Stimulated activated CD4-positive, alpha-beta T cell treated with anti-CD3 and anti-CD28 coated beads, Interleukin-4, amount 100 ng/mL, for 1 hour (primary cell): ENCODE measurements around the gene TAF13.

Source experiments
- DNase-seq: peaks from one replicate; pipeline ENCODE4 v3.0.0-alpha.2; 2020

Gene TAF13

GRCh38 chr1:109075531-109076490 is at the start of gene TAF13:
TAF13 (minus strand) TSS chr1:109076003; CDS start chr1:109075947, 56 bp downstream.
- peak; percentile 85 for DNase-seq

- no peak for DNase-seq
Observed at GRCh38 chr1:109120356-109120755, 44.6 kb upstream of the TAF13 start.

- no peak for DNase-seq
Observed at GRCh38 chr1:109118089-109118488, 42.3 kb upstream of the TAF13 start.

DNA sequence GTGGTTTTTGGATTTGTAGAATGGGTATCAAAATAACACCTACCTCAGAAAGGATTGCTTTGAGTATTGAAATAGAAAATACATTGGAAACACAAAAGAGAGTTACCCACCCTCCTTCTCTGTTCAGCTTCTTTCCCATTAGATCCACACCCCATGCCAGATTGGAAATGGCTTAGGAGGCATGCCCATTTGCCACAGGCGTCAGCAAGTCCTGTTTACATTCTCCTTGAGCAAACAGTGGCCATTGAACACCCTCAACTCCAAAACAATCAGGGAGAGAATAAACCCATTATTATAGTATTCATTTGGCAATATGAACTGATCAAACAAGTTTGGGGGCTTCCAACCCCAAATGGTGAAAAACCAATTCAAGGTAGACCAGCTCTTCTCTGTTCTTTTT is 40.5 kb upstream of the TAF13 start:
- DNase-seq, result no peak

DNA sequence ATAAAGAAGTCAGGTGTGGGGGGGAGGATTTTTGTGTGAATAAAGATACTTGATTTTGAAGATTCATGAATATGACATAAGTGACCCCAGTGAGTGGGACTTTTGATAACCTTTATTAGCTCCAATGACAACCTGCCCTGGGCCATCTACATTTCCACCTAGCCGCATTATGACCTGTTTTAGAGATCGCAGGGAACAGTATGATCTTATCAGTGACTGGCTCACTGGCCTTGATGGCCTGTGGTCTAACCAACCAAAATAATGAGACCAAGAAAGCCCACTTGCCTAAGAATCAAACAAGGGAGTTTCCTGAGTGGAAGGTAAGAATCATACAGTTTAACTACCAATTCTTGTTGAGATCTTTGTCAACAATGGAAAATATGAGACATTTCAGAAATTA is 39.9 kb upstream of the TAF13 start:
- DNase-seq, result no peak

- no peak for DNase-seq
Observed at GRCh38 chr1:109114342-109114674, 38.5 kb upstream of the TAF13 start.

DNA sequence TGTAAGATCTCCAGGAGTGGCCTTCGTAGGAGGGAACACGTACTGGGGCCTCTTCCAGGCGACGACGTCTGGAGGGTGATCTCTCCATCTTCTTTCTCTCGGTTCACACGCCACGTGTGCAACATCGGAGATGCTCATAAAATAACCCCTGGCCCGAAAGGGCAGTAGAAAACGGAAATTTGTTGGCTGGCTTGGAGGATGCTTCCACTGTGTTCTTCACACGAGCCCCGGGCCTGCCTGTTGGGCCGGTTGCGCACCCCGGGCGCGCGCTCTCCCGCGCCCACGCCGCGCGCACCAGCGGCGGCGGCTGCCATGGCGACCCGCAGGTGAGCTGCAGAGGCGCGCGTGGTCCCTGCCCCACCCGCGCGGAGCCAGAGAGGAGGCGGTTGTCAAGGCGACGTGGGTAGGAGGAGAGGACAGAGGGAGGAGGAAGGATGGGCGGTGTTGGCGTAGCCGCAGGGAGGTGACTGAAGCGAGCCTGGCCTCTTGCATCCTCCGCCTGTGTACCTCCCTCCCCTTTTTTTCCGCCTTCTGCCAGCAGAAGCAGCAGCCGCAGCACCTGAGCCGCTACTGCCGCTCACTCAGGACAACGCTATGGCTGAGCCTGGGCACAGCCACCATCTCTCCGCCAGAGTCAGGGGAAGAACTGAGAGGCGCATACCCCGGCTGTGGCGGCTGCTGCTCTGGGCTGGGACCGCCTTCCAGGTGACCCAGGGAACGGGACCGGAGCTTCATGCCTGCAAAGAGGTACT is 38.0 kb upstream of the TAF13 start, which contains the start of gene ELAPOR1:
TSS of gene ELAPOR1 (plus strand) at position 526 of the 752 bp plus-strand sequence. CDS start at position 595, 69 bp downstream.
- peak; percentile 79 for DNase-seq

DNA sequence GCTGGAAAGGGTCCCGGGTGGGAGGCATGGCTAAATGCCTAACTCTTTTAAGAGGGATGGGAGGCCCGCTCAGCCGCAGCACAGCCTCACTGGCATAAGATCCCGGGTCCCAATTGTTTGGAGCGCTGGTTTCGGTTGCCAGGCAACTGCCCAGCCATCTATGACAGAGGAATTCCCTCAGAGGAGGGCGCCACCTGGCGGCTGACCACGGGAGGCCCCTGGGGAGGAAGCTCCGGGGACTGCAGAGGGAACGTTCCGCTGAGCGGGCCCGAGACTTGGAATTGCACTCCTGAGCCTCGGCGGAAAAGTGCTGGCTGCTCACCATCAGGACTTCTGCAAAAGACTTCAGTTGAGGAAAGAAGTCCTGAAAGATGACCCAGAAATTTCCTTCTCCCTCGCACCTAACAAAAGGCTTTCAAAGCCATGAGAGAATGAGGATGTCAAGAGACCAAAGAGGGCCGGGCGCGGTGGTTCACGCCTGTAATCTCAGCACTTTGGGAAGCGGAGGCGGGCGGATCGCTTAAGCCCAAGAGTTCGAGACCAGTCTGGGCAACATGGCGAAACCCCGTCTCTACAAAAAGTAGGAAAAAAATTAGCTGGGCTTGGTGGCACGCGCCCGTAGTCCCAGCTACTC is 37.0 kb upstream of the TAF13 start:
- peak; percentile 88 for DNase-seq

- DNase-seq, result no peak
Observed at GRCh38 chr1:109112056-109112651, 36.4 kb upstream of the TAF13 start.

DNA sequence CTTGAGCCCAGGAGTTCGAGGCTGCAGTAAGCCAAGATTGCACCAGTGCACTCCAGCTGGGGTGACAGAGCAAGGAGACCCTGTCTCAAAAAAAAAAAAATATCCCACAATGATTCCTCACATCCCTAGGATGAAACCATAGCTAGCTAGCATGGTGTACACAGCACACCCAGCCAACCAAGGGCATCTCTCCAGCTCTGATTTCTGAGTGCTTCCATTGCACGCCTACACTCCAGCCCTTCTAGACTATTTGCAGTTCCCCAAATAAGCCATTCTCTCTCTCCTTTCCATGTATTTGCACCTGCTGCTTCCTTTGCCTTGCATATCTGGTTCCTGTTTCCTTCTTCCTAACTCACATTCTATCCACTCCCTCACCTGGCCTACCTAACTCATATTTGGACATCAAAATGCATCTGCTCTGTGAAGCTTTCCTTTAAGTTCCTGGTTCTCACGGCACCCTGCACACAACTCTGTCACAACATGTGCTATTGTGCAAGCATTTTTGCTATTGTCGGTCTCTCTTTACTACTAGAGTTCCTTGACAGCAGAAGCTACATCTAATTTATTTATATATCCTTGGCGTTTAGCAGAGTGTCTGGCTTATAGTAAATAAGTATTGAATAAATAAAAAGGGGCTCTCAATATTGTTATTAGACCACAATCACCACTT is 35.7 kb upstream of the TAF13 start:
- DNase-seq, result no peak

DNA sequence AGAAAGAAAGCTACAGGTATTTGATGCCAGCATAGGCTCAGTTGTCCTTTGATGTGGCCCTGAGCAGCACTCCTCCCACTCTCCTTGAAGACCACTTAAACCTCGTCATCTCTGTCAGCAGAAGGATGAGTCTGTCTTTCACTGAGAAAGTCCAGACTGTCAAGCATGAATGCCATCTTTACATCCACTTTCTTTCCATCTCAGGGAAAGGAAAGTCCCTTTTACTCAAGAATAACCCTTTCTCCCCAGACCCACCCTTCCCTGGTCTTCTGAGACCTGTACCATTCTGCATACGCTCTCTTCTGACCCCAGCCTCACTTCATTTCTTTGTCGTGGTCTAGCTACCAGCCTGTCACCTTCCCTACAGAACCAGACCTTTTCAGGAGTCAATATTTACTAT is 34.1 kb upstream of the TAF13 start:
- DNase-seq, result no peak

- DNase-seq, result no peak
Observed at GRCh38 chr1:109107785-109108184, 32.0 kb upstream of the TAF13 start.

- no peak for DNase-seq
Observed at GRCh38 chr1:109105881-109106280, 30.1 kb upstream of the TAF13 start.

DNA sequence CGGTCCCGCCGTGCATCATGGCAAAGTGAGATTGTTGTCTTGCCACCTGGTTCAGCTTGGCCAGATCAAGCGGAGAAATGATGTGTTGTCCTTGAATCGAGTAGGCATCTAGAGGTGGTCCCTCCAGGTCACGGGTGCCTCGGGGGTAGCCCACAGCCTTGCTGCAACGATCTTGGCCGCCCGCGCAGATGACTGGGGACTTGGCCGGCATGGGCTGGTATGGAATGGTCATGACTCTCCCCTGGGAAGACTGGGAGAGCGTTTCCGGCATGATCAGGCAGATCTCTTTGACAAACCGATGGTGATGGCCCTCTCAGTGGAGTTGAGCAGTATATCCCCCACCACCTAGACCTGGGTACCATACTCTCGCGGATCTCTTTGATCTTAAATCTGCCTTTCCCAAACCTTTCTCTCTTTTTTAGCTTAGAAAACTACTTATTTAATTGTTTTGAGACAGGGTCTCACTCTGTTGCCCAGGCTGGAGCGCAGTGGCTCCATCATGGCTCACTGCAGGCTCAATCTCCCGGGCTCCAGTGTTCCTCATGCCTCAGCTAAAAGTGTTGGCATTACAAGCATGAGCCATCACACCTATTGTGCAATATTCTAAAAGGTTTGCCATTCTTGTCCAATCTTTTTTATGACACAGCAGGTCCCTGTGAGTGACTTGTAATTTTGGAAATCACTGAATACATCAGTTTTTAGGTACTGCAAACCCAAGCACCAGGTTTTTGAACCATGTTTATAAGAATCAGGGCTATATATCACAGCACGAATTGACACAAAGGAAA is 28.8 kb upstream of the TAF13 start:
- no peak for DNase-seq

DNA sequence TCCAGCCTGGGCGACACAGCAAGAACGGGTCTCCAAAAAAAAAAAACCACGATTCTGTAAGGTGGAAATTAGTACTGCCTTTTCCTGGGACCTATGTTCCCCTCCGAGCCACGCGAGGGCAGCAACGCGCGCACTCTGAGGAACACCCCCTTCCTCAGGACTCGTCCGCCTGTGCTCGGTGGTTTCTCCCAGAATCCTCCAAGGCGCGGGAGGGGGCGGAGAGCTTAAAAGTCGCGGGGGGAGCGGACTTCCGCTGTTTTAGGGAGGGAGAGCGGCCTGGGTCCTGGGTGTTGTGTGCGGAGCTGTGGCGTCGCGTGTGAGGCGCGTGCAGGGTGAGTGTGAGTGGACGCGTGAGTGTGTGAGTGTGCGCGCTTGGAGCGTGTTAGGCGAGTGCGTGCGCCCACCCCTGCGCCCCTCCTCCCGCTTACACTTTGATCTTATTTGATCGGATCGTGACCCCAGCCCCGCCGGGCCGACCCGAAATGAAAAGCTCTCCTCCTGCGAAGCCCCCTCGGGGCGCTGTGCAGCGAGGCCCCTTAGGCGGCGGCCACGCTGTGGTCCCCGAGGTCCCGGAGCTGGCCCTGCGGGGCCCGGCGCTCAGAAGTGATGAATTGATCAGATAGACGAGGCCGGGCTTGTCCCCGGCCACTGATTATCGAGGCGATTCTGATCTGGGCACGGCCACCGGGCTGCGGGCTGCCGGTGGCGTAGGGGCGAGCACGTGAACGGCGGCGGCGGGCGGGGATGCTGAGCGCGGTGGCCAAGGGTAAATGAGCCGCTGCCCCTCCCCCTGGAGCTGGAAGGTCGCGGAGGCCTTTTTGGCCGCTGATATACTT is 24.4 kb upstream of the TAF13 start:
- peak; percentile 97 for DNase-seq

GRCh38 chr1:109096120-109096519 is 20.3 kb upstream of the TAF13 start:
- no peak for DNase-seq

- no peak for DNase-seq
Observed at GRCh38 chr1:109095631-109096030, 19.8 kb upstream of the TAF13 start.

- DNase-seq, result no peak
Observed at GRCh38 chr1:109094871-109095270, 19.1 kb upstream of the TAF13 start.

DNA sequence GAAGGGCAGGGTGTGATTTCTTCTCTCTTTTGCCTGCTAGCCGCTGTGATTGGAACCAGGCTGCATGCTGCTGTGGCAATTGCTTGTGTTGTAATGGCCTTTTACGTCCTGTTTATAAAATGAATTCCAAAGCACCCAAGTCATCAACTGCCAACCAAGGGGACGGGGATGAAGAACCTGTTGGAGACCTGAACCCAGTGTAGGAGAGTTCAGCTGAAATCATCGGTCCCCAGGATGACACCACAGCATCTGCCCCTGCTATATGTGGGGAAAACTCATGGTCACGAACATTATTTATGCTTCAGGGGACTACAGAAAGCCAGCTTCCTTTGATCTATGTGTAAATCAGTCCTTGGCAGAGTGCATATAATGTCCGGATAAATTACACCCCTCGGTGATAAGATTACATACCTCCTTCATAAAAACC is 18.6 kb upstream of the TAF13 start:
- no peak for DNase-seq

DNA sequence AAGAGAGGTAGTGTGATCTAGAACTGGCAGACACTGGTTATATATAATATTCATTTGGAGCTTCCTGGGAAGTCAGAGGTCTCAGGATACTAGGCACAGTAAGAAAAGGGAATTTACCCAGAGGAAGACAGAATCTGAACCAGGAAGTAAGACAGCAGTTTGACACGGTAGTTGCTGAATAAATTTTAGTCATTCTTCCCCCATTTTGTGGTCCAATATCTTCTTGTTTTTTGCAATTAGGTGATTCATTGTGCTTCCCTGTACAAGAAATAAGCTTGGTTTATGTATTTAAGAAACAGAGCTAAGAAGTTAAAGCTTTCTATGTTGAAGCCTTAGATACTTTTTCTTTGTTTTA is 16.0 kb upstream of the TAF13 start:
- DNase-seq, result no peak
